Left lobe of liver (tissue), 2 donors: ENCODE measurements around the gene JOSD2. TPM values are rescaled to one million over a fixed set of nuclear protein-coding genes. Genes with fewer than 3 reads are reported as not detected.
A peak's percentile ranks its signal among the peaks of the same experiment; 100 is the strongest.
"Not testable (repeated sequence)": the region's sequence is repeated elsewhere in the genome, so short reads cannot be mapped to it uniquely, and the experiment has no call there.

ENCODE experiments used
- ATAC-seq: fragments of 200-7000 bp; cut with Tn5 transposase; one replicate; pipeline ENCODE4 v1.9.1; 2020; ENCODE audit warnings: mild to moderate bottlenecking, moderate library complexity
- DNase-seq: peaks from one replicate; pipeline ENCODE4 v3.0.0-alpha.2; 2020; ENCODE audit warnings: low spot score
- total RNA-seq: library from RNA; stranded (reverse); gene quantifications from one replicate; pipeline ENCODE4 v1.2.1, GENCODE V29; 2021
- donor health status: DM: no; HTN: no; CAD: no; lungs with moderate emphysema.
- donor health status: DM: no; HTN: yes; CAD: no.

The JOSD2 gene
- total RNA-seq, 1 donor from 2014 or later: 22.8 TPM

DNA sequence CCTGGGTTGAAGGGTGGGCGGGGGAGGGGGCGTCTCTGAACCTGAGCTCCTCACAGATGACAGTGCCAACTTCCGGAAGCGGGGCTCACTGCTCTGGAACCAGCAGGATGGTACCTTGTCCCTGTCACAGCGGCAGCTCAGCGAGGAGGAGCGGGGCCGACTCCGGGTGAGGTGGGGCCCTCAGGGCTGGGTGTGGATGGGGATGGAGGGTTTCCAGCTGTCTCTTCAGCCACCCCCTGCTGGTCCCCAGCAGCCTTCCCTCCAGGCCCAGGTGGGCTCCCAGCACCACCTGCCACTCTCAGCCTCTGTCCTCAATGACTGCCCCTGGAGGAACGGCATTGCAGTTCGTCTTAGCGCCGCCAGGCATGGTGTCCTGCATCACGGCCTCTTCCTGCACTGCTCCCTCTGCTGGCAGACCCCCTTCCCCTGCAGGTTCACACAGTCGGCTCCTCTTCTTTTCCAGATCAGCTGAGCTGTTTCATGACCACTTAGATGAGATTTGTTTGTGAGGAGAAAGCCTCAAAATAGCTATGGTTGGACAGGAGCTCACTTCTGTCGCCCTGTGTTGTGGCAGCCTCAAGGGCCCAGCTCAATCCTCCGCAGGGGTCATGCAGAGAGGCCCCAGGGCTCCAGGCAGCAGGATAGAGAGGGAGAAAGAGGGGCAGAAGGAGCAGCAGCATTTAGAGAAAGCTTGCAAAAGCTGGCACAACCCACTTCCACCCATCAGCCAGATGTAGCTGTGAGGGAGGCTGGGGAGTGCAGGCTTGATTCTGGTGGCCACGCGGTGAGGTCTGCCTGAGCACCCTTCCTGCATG lies 31.9 kb downstream of the JOSD2 start:
- DNase-seq (no peak), ATAC-seq (no peak)

GRCh38 chr19:50477751-50478515 lies 33.1 kb downstream of the JOSD2 start:
- DNase-seq (no peak), ATAC-seq (no peak)

GRCh38 chr19:50476907-50477238 lies 34.1 kb downstream of the JOSD2 start:
- no peak for DNase-seq
- ATAC-seq: no peak

DNA sequence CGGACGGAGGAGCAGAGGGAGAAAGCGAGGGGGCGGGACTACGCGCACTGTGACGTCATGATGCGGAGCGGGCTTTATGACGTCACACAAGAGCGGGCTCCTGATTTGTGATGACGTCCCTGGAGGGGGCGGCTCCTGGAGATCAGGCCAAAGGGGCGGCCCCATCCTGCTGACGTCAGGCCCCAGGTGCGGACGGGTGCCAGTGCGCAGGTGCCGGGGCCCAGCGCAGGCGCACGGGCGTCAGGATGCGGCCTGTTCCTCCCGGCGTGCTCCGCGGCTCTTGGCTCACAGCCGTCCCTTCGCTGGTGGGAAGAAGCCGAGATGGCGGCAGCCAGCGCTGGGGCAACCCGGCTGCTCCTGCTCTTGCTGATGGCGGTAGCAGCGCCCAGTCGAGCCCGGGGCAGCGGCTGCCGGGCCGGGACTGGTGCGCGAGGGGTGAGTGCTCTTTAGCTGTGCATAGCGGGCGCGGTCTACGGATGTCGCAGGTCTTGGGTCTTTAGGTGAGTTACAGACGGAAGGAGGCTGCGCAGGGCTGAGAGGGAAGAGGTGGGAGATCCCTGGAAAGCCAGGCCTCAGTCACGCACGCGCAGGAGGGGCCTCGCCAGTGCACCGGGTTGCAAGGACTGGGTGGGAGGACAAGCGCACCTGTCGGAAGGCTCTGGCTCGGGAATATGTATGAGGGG lies 34.6 kb downstream of the JOSD2 start, which contains the start of the genes EMC10 and GARIN5A:
Gene EMC10, plus strand, starts transcription at position 284 of the 683 bp plus-strand sequence. Its CDS starts 38 bp downstream, at position 322.
Gene GARIN5A, minus strand, starts transcription at position 625 of the 683 bp plus-strand sequence. Its CDS starts 460 bp downstream, at position 165.
- ATAC-seq (peak; percentile 89), DNase-seq (peak; percentile 92)

DNA sequence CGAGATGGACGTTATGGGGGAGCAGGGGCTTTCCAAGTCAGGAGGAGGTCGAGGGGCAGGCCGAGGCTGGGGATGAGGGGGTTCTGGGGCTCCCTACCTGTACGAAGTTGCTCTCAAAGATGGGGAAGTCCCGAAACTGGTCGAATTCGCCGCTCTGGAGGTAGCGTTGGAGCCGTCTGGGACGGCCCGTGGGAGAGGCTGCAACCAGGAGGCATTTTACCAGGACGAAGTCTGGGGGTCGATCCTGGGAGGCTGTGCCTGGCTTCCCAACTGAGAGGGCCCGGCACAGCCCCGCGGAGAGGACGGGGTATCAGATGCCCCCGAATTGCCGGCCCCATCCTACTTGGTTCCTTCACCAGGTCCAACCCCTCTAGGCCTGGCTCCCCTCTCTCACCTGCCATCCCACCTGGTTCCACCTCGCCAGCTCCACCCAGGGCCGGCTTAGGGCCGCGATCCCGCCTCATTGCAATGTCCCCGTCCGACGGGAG lies 35.2 kb downstream of the JOSD2 start:
- no peak for DNase-seq
- ATAC-seq: no peak

DNA sequence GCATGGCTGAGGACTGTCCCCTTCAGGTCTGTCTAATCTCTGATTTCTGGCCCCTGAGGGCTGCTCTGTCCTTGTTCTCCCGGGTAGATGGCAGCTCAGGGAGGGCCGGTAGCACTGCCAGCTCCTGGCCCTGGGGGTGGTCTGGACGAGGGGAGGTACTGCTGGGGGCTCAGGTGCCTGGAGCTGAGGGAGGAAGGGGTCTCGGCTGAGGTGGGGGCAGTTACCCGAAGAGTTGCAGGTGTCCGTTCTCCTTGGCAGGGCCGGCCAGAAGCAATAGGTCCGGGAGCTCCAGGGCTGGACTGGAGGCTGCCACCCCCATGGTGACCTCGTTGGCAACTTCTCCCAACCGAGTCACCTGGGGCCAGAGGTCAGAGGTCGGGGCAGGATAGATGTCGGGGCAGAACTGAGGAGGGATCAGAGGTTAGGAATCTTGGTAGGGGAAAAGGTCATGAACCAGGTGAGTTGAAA lies 35.9 kb downstream of the JOSD2 start:
- peak; percentile 64 for DNase-seq

GRCh38 chr19:50473336-50473735 lies 37.7 kb downstream of the JOSD2 start:
- ATAC-seq, DNase-seq: not testable (repeated sequence)

More for the DNA sequence above, 35.9 kb downstream of the JOSD2 start:
- ATAC-seq: peak; percentile 50

- DNase-seq (no peak), ATAC-seq (no peak)
These were observed 42.2 kb downstream of the JOSD2 start for GRCh38 chr19:50468818-50469217.

GRCh38 chr19:50467566-50467965 lies 43.4 kb downstream of the JOSD2 start:
- DNase-seq (no peak), ATAC-seq (no peak)

GRCh38 chr19:50466706-50467039 lies 44.3 kb downstream of the JOSD2 start:
- no peak for ATAC-seq

DNA sequence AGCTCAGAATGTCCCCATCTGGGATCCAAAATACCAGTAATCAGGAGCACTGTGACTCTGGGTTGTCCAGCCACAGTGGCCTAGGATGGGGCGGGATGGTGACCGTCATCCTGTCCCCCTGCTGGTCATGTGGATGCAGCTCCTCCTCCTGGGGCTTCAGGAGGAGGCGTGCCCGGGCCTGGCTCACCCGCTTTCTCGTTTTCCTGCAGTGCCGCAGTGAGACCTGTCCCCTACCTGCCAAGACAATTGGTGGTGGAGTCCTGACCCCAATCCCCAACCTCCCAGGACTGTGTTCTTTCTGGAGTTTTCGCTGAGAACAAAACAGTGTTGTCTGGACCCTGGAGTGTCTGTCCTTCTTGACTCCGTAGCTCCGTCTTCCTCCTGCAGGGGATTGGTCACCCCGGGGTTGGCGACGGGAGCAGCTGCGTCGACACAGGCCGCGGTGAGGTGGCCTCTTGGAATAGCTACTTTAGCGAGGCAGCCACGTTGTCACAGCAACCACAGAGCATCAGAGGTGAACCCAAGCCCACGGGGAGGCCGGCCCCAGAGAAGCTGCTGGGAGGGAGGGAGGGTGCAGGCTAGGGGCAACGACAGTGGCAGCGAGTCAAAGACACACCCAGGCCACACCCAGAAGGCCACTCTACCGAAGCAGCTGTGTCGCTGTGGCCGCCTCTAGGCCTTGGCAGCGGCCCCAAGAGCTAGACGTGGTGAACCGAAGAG lies 44.8 kb downstream of the JOSD2 start:
- ATAC-seq (no peak), DNase-seq (no peak)

More at GRCh38 chr19:50466706-50467039, 44.3 kb downstream of the JOSD2 start:
- DNase-seq: no peak

GRCh38 chr19:50465000-50465399 lies 46.0 kb downstream of the JOSD2 start:
- DNase-seq (no peak), ATAC-seq (peak; percentile 65)

DNA sequence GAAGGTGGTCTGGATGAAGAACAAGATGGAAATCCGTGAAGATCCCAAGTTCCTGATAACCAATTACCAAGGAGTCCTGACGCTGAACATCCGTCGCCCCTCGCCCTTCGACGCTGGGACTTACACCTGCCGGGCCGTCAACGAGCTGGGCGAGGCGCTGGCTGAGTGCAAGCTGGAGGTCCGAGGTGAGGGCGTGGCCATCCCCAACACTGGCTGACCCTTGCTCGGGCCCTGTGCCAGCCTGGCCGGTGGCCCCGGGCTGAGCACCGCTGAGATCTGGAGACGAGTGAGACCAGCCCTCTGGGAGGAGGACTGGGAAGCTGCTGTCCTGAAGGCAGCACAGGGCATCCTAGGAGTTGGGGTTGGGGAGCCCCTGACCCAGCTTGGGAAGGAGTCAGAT lies 46.6 kb downstream of the JOSD2 start:
- ATAC-seq (no peak), DNase-seq (no peak)

GRCh38 chr19:50462970-50463369 lies 48.0 kb downstream of the JOSD2 start:
- no peak for DNase-seq

GRCh38 chr19:50461066-50461875 lies 49.7 kb downstream of the JOSD2 start:
- DNase-seq (peak; percentile 54), ATAC-seq (peak; percentile 89)

More at GRCh38 chr19:50462970-50463369, 48.0 kb downstream of the JOSD2 start:
- ATAC-seq: no peak

GRCh38 chr19:50460161-50460765 lies 50.7 kb downstream of the JOSD2 start:
- DNase-seq: no peak
- no peak for ATAC-seq

DNA sequence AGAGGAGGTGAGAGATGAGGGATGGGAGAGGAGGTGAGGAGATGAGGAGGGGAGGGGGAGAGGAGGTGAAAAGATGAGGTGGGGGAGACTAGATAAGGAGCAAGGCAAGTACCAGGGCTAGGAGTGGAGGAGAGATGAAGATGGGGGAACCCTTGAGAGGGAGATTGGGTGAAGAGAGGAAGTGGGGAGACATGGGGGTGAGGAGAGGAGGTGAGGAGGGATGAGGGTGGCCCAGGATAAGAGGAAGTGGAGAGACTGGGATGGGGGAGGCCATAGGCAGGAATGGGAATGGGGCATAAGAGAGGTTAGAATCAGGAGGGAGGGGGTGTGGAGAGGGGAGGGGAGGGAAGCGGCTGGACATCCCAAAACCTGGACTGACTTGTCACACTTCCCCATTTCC lies 51.4 kb downstream of the JOSD2 start:
- ATAC-seq: no peak

DNA sequence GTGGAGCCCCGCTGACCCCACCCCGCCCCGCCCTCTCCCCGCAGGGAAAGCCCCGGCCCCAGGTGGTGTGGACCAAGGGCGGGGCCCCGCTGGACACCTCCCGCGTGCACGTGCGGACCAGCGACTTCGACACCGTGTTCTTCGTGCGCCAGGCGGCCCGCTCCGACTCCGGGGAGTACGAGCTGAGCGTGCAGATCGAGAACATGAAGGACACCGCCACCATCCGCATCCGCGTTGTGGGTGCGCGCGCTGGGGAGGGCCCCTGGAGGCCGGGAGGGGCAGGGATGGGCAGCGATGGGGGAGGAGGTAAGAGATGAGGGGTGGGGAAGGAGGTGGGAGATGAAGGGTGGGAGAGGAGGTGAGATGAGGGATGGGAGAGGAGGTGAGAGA lies 51.9 kb downstream of the JOSD2 start:
- DNase-seq (no peak), ATAC-seq (no peak)

More for the DNA sequence above, 51.4 kb downstream of the JOSD2 start:
- no peak for DNase-seq
